Breast epithelium (tissue), 4 donors: Measurements from ENCODE around the gene EXOC8. TPM values are rescaled to one million over a fixed set of nuclear protein-coding genes. Genes with fewer than 3 reads are reported as not detected.

ENCODE experiments used
- DNase-seq, 2 donors: peaks; one replicate each; pipeline ENCODE4 v3.0.0-alpha.2; 2019; ENCODE audit warnings: low spot score in 2 of 2
- H3K27ac ChIP-seq, 2 donors: fragments of 200-600 bp; sonication (generic) in 1 of 2; one replicate each; pipeline ENCODE4 v1.5.1; 2016 to 2019; ENCODE audit warnings: mild to moderate bottlenecking in 1 of 2
- H3K27me3 ChIP-seq, 2 donors: fragments of 200-600 bp; sonication (generic) in 1 of 2; one replicate each; pipeline versions ENCODE4 v1.5.1 to v1.6.0; 2017 to 2019; ENCODE audit warnings: control low read depth in 1 of 2, mild to moderate bottlenecking in 1 of 2
- H3K36me3 ChIP-seq: fragments of 200-600 bp; one replicate; pipeline ENCODE4 v1.5.1; 2019
- H3K4me1 ChIP-seq, 2 donors: fragments of 200-600 bp; sonication (generic); one replicate each; pipeline ENCODE4 v1.5.1; 2016 to 2019; ENCODE audit warnings: control low read depth in 1 of 2
- H3K4me3 ChIP-seq, 3 donors: fragments of 200-600 bp; sonication (generic); 1 replicate in 2 of 3; 2 replicates in 1 of 3; pipeline ENCODE4 v1.5.1; 2016 to 2019; ENCODE audit warnings: mild to moderate bottlenecking in 3 of 3, moderate library complexity in 2 of 3
- H3K9me3 ChIP-seq, 2 donors: fragments of 200-600 bp; sonication (generic) in 1 of 2; one replicate each; pipeline ENCODE4 v1.5.1; 2016 to 2019; ENCODE audit warnings: control low read depth in 1 of 2
- POLR2A ChIP-seq: fragments of 450-650 bp; IDR thresholded peaks from one replicate; pipeline ENCODE4 v1.6.1; 2016; ENCODE audit warnings: antibody characterized with exemption, mild to moderate bottlenecking, moderate library complexity
- POLR2AphosphoS5 ChIP-seq, 3 donors: sonication (generic); formaldehyde crosslinking; IDR thresholded peaks; one replicate each; pipeline ENCODE4 v1.6.1; 2017; ENCODE audit warnings: antibody characterized with exemption in 3 of 3
- intact Hi-C: fragments of 100-400 bp; cut with DNase I; formaldehyde crosslinking; loops from one replicate; pipeline ENCODE4 v1.15.1; 2023; ENCODE audit warnings: low total_unique reads
- total RNA-seq, 3 donors: library from RNA; depleted of rRNA; stranded (reverse); fragments of >200 nt; gene quantifications; one replicate each; pipeline ENCODE4 v1.1.0, GENCODE V29; 2016
- TF ChIP-seq, protein P1 (sequence below), 3 donors: fragments of 450-650 bp; IDR thresholded peaks; one replicate each; pipeline ENCODE4 v1.5.1; 2016 to 2017; ENCODE audit warnings: antibody characterized with exemption in 3 of 3, mild to moderate bottlenecking in 3 of 3, moderate library complexity in 3 of 3

Gene EXOC8
- total RNA-seq, 3 donors from 2014 or later = 13.1 to 17.7 (median 15.0) TPM

DNA sequence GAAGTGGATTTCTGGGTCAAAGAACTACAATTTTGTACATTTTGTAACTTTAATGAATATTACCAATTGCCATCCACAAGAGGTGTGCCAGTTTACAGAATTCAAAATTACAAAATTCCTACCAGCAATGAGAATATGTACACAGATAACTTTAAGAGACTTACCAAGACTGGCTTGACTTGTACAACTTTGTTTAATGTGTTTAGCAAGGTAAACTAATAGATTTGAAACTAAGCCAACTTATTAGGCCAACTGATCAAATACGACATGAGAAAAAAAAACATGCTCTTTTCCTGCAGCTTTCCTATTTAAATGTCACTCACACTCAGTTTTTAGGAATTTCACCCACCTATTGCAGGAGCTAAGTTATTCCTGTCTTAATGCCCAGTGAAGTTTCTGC is 11.4 kb downstream of the EXOC8 start:
- H3K27me3 ChIP-seq = no peaks in the 10 kb centered on the region
- no peaks in the 10 kb centered on the region for H3K36me3 ChIP-seq
- no peak overlapping the region for H3K4me3 ChIP-seq
- no peaks in the 10 kb centered on the region for H3K4me1 ChIP-seq
- intact Hi-C loops = no loop called here
- DNase-seq = no peak
- H3K9me3 ChIP-seq = no peaks in the 10 kb centered on the region
- H3K27ac ChIP-seq = no peak overlapping the region
- TF ChIP-seq POLR2AphosphoS5 (IDR thresholded peaks at IDR 0.05) (no peak), POLR2A (no peak)
- TF ChIP-seq, protein P1, sequence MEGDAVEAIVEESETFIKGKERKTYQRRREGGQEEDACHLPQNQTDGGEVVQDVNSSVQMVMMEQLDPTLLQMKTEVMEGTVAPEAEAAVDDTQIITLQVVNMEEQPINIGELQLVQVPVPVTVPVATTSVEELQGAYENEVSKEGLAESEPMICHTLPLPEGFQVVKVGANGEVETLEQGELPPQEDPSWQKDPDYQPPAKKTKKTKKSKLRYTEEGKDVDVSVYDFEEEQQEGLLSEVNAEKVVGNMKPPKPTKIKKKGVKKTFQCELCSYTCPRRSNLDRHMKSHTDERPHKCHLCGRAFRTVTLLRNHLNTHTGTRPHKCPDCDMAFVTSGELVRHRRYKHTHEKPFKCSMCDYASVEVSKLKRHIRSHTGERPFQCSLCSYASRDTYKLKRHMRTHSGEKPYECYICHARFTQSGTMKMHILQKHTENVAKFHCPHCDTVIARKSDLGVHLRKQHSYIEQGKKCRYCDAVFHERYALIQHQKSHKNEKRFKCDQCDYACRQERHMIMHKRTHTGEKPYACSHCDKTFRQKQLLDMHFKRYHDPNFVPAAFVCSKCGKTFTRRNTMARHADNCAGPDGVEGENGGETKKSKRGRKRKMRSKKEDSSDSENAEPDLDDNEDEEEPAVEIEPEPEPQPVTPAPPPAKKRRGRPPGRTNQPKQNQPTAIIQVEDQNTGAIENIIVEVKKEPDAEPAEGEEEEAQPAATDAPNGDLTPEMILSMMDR (IDR thresholded peaks at IDR 0.05) = no peak

DNA sequence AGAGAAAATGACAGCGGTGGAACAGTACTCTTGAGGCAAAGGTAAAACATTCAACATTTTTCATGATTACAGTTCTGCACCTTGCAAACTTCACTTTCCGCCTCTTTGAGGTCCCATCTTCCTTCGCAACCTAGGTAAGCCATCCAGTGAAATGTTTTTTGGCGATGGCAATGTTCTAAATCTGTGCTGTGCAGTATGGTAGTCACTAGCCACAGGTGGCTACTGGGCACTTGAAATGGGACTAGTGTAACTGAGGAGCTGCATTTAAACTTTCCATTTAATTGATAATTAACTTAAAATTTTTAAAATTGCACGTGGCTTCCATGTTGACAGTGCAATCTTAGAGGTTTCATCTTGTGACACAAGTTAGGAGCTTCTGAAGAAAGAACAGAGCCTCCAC is 13.0 kb downstream of the EXOC8 start:
- no peak overlapping the region for H3K4me3 ChIP-seq
- no peak for TF ChIP-seq POLR2A
- no peak for TF ChIP-seq POLR2AphosphoS5 (IDR thresholded peaks at IDR 0.05)
- TF ChIP-seq, protein P1 (IDR thresholded peaks at IDR 0.05) = no peak
- intact Hi-C loops = no loop called here
- no peak overlapping the region for H3K27ac ChIP-seq
- no peaks in the 10 kb centered on the region for H3K27me3 ChIP-seq
- no peaks in the 10 kb centered on the region for H3K4me1 ChIP-seq
- no peak for DNase-seq
- H3K9me3 ChIP-seq = no peaks in the 10 kb centered on the region
- H3K36me3 ChIP-seq = no peaks in the 10 kb centered on the region

GRCh38 chr1:231322880-231323530 is 14.6 kb downstream of the EXOC8 start:
- Histone ChIP-seq H3K36me3 (no peaks in the 10 kb centered on the region), H3K4me3 (no peak overlapping the region), H3K27me3 (no peaks in the 10 kb centered on the region), H3K4me1 (no peaks in the 10 kb centered on the region), H3K9me3 (no peaks in the 10 kb centered on the region), H3K27ac (no peak overlapping the region)
- intact Hi-C loops = no loop called here
- DNase-seq = no peak
- TF ChIP-seq, protein P1 (IDR thresholded peaks at IDR 0.05) = no peak
- TF ChIP-seq POLR2A (no peak), POLR2AphosphoS5 (IDR thresholded peaks at IDR 0.05) (no peak)

DNA sequence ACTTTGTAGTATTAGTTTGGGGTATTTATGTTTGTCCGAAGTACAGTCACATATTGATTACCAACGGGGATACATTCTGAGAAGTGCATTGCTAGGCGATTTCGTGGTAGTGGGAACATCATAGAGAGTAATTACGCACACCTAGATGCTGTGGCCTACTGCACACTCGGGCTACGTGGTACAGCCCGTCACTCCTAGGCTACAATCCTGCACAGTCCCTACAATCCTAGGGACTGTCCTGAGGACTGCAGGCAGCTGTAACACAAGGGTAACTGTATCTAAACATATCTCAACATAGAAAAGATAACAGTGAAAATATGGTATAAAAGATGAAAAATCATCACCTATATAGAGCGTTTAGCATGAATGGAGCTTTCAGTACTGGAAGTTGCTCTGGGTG is 18.6 kb downstream of the EXOC8 start:
- no peaks in the 10 kb centered on the region for H3K36me3 ChIP-seq
- H3K27ac ChIP-seq = no peak overlapping the region
- no peaks in the 10 kb centered on the region for H3K27me3 ChIP-seq
- H3K4me3 ChIP-seq = no peak overlapping the region
- H3K4me1 ChIP-seq = no peaks in the 10 kb centered on the region
- intact Hi-C loops = no loop called here
- no peak for DNase-seq
- TF ChIP-seq, protein P1 (IDR thresholded peaks at IDR 0.05) = no peak
- no peak for TF ChIP-seq POLR2AphosphoS5 (IDR thresholded peaks at IDR 0.05)
- TF ChIP-seq POLR2A = no peak
- H3K9me3 ChIP-seq = no peaks in the 10 kb centered on the region

DNA sequence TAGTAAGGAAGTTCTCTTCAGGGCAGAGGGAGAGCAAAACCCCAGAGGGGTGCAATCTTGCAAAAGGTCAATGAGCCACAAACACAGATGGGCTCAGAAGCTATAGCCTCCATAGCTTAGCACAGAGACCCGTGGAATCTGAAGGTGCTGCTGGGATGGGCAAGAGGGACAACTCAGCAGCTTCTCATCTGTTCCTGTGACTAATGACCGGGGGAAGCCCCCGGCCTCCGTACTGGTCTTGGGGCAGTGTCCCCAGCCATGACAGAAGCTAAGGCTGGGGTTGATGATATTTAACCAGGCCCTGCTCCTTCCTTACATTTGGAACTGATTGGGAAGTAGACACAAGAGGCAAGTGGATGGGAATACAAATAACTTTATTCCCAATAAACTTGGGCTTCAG is 19.1 kb downstream of the EXOC8 start:
- intact Hi-C loops = no loop called here
- no peaks in the 10 kb centered on the region for H3K9me3 ChIP-seq
- no peak overlapping the region for H3K27ac ChIP-seq
- no peak for DNase-seq
- no peaks in the 10 kb centered on the region for H3K4me1 ChIP-seq
- H3K4me3 ChIP-seq = no peak overlapping the region
- TF ChIP-seq POLR2AphosphoS5 (IDR thresholded peaks at IDR 0.05) (no peak), POLR2A (no peak)
- TF ChIP-seq, protein P1 (IDR thresholded peaks at IDR 0.05) = no peak
- no peaks in the 10 kb centered on the region for H3K27me3 ChIP-seq
- no peaks in the 10 kb centered on the region for H3K36me3 ChIP-seq
